Activated naive CD8-positive, alpha-beta T cell treated with anti-CD3 and anti-CD28 coated beads, Interleukin-2, amount 50 U/mL, for 24 hours (primary cell): ENCODE measurements around the gene LRRFIP1.
A peak's percentile ranks its signal among the peaks of the same experiment; 100 is the strongest.

Experiments used
- ATAC-seq: fragments of 150-1000 bp; cut with Tn5 transposase; one replicate; pipeline ENCODE4 v1.10.0; 2021
- DNase-seq: peaks from one replicate; pipeline ENCODE4 v3.0.0; 2021
- H3K27ac Mint-ChIP-seq: one replicate; pipeline ENCODE4 v1.8.0; 2021; ENCODE audit warnings: mild to moderate bottlenecking, mixed read lengths
- H3K27me3 Mint-ChIP-seq: one replicate; pipeline ENCODE4 v1.8.0; 2021; ENCODE audit warnings: mixed read lengths
- H3K36me3 Mint-ChIP-seq: one replicate; pipeline ENCODE4 v1.8.0; 2021; ENCODE audit warnings: low read depth, mixed read lengths
- H3K4me1 Mint-ChIP-seq: one replicate; pipeline ENCODE4 v1.8.0; 2021; ENCODE audit warnings: mixed read lengths
- H3K4me3 Mint-ChIP-seq: one replicate; pipeline ENCODE4 v1.8.0; 2021; ENCODE audit warnings: mild to moderate bottlenecking, moderate library complexity, mixed read lengths
- H3K9me3 Mint-ChIP-seq: one replicate; pipeline ENCODE4 v1.8.0; 2021; ENCODE audit warnings: mixed read lengths

LRRFIP1 gene

GRCh38 chr2:237627441-237628246 is at the start of gene LRRFIP1:
TSS of gene LRRFIP1 (plus strand) at chr2:237627587. CDS start at chr2:237627645, 58 bp downstream.
- Mint-ChIP-seq H3K9me3 (no peaks in the 10 kb centered on the region), H3K36me3 (no peaks in the 10 kb centered on the region), H3K4me3 (peak within 1 kb of the TSS; percentile 78), H3K27ac (peak within 1 kb of the TSS; percentile 22), H3K4me1 (peaks cover 23% of the 10 kb centered on the region), H3K27me3 (peaks cover 29% of the 10 kb centered on the region)
- DNase-seq (peak; percentile 20), ATAC-seq (peak; percentile 12)

GRCh38 chr2:237577956-237578870 is 49.2 kb upstream of the LRRFIP1 start:
- Mint-ChIP-seq H3K9me3 (no peaks in the 10 kb centered on the region), H3K4me1 (peaks cover 10% of the 10 kb centered on the region), H3K27me3 (peaks cover 3% of the 10 kb centered on the region), H3K36me3 (no peaks in the 10 kb centered on the region), H3K27ac (no peak overlapping the region), H3K4me3 (no peak overlapping the region)
- DNase-seq (no peak), ATAC-seq (no peak)

GRCh38 chr2:237581326-237581725 is 46.1 kb upstream of the LRRFIP1 start:
- Mint-ChIP-seq H3K4me3 (peak overlapping the region; percentile 26), H3K36me3 (no peaks in the 10 kb centered on the region), H3K9me3 (no peaks in the 10 kb centered on the region), H3K4me1 (peaks cover 10% of the 10 kb centered on the region), H3K27me3 (peaks cover 4% of the 10 kb centered on the region), H3K27ac (peak overlapping the region; percentile 62)
- DNase-seq (no peak), ATAC-seq (no peak)

GRCh38 chr2:237581751-237582746 is 45.3 kb upstream of the LRRFIP1 start:
- H3K9me3 Mint-ChIP-seq: no peaks in the 10 kb centered on the region
- H3K36me3 Mint-ChIP-seq: no peaks in the 10 kb centered on the region
- ATAC-seq (peak; percentile 91), DNase-seq (peak; percentile 51)
- peak overlapping the region; percentile 62 for H3K27ac Mint-ChIP-seq
- H3K4me3 Mint-ChIP-seq: peak overlapping the region; percentile 26
- peaks cover 10% of the 10 kb centered on the region for H3K4me1 Mint-ChIP-seq
- H3K27me3 Mint-ChIP-seq: peaks cover 1% of the 10 kb centered on the region

- Mint-ChIP-seq H3K4me3 (no peak overlapping the region), H3K4me1 (peaks cover 10% of the 10 kb centered on the region), H3K27ac (no peak overlapping the region), H3K27me3 (peaks cover 1% of the 10 kb centered on the region), H3K36me3 (no peaks in the 10 kb centered on the region), H3K9me3 (no peaks in the 10 kb centered on the region)
- ATAC-seq (no peak), DNase-seq (no peak)
Observed at GRCh38 chr2:237583385-237584295, 43.7 kb upstream of the LRRFIP1 start.

- peaks cover 10% of the 10 kb centered on the region for H3K4me1 Mint-ChIP-seq
- no peak overlapping the region for H3K4me3 Mint-ChIP-seq
- H3K9me3 Mint-ChIP-seq: no peaks in the 10 kb centered on the region
- ATAC-seq (no peak), DNase-seq (no peak)
- no peaks in the 10 kb centered on the region for H3K36me3 Mint-ChIP-seq
- H3K27ac Mint-ChIP-seq: no peak overlapping the region
- peaks cover 1% of the 10 kb centered on the region for H3K27me3 Mint-ChIP-seq
Observed at GRCh38 chr2:237585590-237586221, 41.7 kb upstream of the LRRFIP1 start.

GRCh38 chr2:237588044-237588696 is 39.2 kb upstream of the LRRFIP1 start:
- Mint-ChIP-seq H3K4me1 (peaks cover 9% of the 10 kb centered on the region), H3K9me3 (no peaks in the 10 kb centered on the region), H3K27me3 (peaks cover 1% of the 10 kb centered on the region), H3K4me3 (no peak overlapping the region), H3K36me3 (no peaks in the 10 kb centered on the region), H3K27ac (no peak overlapping the region)
- no peak for DNase-seq
- ATAC-seq: no peak

- ATAC-seq (peak; percentile 67), DNase-seq (no peak)
- no peak within 1 kb of the TSS for H3K4me3 Mint-ChIP-seq
- no peaks in the 10 kb centered on the region for H3K9me3 Mint-ChIP-seq
- no peaks in the 10 kb centered on the region for H3K27me3 Mint-ChIP-seq
- no peak within 1 kb of the TSS for H3K27ac Mint-ChIP-seq
- H3K4me1 Mint-ChIP-seq: peaks cover 9% of the 10 kb centered on the region
- no peaks in the 10 kb centered on the region for H3K36me3 Mint-ChIP-seq
Observed at GRCh38 chr2:237590272-237591140, 36.9 kb upstream of the LRRFIP1 start, which contains the start of gene RAB17. TSS of gene RAB17 (minus strand) at chr2:237590734. CDS start at chr2:237586154, 4,580 bp downstream.

GRCh38 chr2:237591141-237591881 is 36.1 kb upstream of the LRRFIP1 start:
- DNase-seq (peak; percentile 31), ATAC-seq (peak; percentile 34)
- no peaks in the 10 kb centered on the region for H3K9me3 Mint-ChIP-seq

GRCh38 chr2:237592425-237592980 is 34.9 kb upstream of the LRRFIP1 start:
- DNase-seq (no peak), ATAC-seq (no peak)
- no peak overlapping the region for H3K4me3 Mint-ChIP-seq
- H3K4me1 Mint-ChIP-seq: peaks cover 9% of the 10 kb centered on the region
- no peak overlapping the region for H3K27ac Mint-ChIP-seq
- H3K9me3 Mint-ChIP-seq: no peaks in the 10 kb centered on the region
- H3K36me3 Mint-ChIP-seq: no peaks in the 10 kb centered on the region
- no peaks in the 10 kb centered on the region for H3K27me3 Mint-ChIP-seq

More at GRCh38 chr2:237591141-237591881, 36.1 kb upstream of the LRRFIP1 start:
- Mint-ChIP-seq H3K36me3 (no peaks in the 10 kb centered on the region), H3K27me3 (no peaks in the 10 kb centered on the region), H3K27ac (no peak overlapping the region), H3K4me1 (peaks cover 9% of the 10 kb centered on the region), H3K4me3 (no peak overlapping the region)

GRCh38 chr2:237593036-237593435 is 34.4 kb upstream of the LRRFIP1 start:
- H3K4me3 Mint-ChIP-seq: no peak overlapping the region
- no peak for DNase-seq
- H3K4me1 Mint-ChIP-seq: peaks cover 9% of the 10 kb centered on the region
- H3K9me3 Mint-ChIP-seq: no peaks in the 10 kb centered on the region
- ATAC-seq: no peak
- H3K36me3 Mint-ChIP-seq: no peaks in the 10 kb centered on the region
- H3K27ac Mint-ChIP-seq: no peak overlapping the region
- H3K27me3 Mint-ChIP-seq: no peaks in the 10 kb centered on the region
